RWPE2 (cell line): ENCODE data around the gene UBR2.

ENCODE experiments used
- ATAC-seq: fragments of 200-7000 bp; cut with Tn5 transposase; 3 replicates; pipeline ENCODE4 v1.9.1; 2021; ENCODE audit warnings: low read depth
- DNase-seq: peaks from one replicate; pipeline ENCODE4 v3.0.0-alpha.2; 2020; ENCODE audit warnings: low spot score
- H3K27ac ChIP-seq: fragments of 450-650 bp; 2 replicates; pipeline ENCODE4 v1.5.1; 2017; ENCODE audit warnings: mild to moderate bottlenecking; ENCODE audit not compliant: poor library complexity, severe bottlenecking
- H3K27me3 ChIP-seq: fragments of 250-450 bp; sonication (Bioruptor Pico); 2 replicates; pipeline ENCODE4 v1.5.1; 2021; ENCODE audit warnings: mild to moderate bottlenecking, moderate library complexity; ENCODE audit not compliant: insufficient read depth, poor library complexity, severe bottlenecking
- H3K36me3 ChIP-seq: fragments of 250-450 bp; sonication (Bioruptor Pico); 2 replicates; pipeline ENCODE4 v1.5.1; 2020; ENCODE audit warnings: low read depth, mild to moderate bottlenecking, moderate library complexity
- H3K4me1 ChIP-seq: fragments of 250-450 bp; sonication (Bioruptor Pico); 2 replicates; pipeline ENCODE4 v1.5.1; 2021; ENCODE audit warnings: mild to moderate bottlenecking, moderate library complexity; ENCODE audit not compliant: insufficient read depth, poor library complexity, severe bottlenecking
- H3K4me3 ChIP-seq: fragments of 250-450 bp; sonication (Bioruptor Pico); 2 replicates; pipeline ENCODE4 v1.5.1; 2021; ENCODE audit warnings: mild to moderate bottlenecking, moderate library complexity; ENCODE audit not compliant: severe bottlenecking
- H3K9me3 ChIP-seq: fragments of 250-450 bp; sonication (Bioruptor Pico); 2 replicates; pipeline ENCODE4 v1.5.1; 2021; ENCODE audit warnings: mild to moderate bottlenecking, moderate library complexity; ENCODE audit not compliant: severe bottlenecking
- TF ChIP-seq, protein P1 (sequence below): fragments of 450-650 bp; IDR thresholded peaks from one replicate; pipeline ENCODE4 v1.5.1; 2017; ENCODE audit warnings: mild to moderate bottlenecking, moderate library complexity; ENCODE audit not compliant: poor library complexity, severe bottlenecking

UBR2 gene

GRCh38 chr6:42627674-42628073 is 63.8 kb downstream of the UBR2 start:
- H3K9me3 ChIP-seq = no peaks in the 10 kb centered on the region
- no peak overlapping the region for H3K27ac ChIP-seq
- TF ChIP-seq, protein P1, sequence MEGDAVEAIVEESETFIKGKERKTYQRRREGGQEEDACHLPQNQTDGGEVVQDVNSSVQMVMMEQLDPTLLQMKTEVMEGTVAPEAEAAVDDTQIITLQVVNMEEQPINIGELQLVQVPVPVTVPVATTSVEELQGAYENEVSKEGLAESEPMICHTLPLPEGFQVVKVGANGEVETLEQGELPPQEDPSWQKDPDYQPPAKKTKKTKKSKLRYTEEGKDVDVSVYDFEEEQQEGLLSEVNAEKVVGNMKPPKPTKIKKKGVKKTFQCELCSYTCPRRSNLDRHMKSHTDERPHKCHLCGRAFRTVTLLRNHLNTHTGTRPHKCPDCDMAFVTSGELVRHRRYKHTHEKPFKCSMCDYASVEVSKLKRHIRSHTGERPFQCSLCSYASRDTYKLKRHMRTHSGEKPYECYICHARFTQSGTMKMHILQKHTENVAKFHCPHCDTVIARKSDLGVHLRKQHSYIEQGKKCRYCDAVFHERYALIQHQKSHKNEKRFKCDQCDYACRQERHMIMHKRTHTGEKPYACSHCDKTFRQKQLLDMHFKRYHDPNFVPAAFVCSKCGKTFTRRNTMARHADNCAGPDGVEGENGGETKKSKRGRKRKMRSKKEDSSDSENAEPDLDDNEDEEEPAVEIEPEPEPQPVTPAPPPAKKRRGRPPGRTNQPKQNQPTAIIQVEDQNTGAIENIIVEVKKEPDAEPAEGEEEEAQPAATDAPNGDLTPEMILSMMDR = no peak
- DNase-seq (no peak), ATAC-seq (no peak)
- no peak overlapping the region for H3K4me3 ChIP-seq
- peaks cover 32% of the 10 kb centered on the region for H3K36me3 ChIP-seq
- no peaks in the 10 kb centered on the region for H3K27me3 ChIP-seq
- H3K4me1 ChIP-seq = no peaks in the 10 kb centered on the region

- TF ChIP-seq, protein P1 = no peak
- DNase-seq = no peak
- no peaks in the 10 kb centered on the region for H3K4me1 ChIP-seq
- no peak overlapping the region for H3K27ac ChIP-seq
- peaks cover 39% of the 10 kb centered on the region for H3K36me3 ChIP-seq
- H3K27me3 ChIP-seq = no peaks in the 10 kb centered on the region
- H3K9me3 ChIP-seq = no peaks in the 10 kb centered on the region
- no peak overlapping the region for H3K4me3 ChIP-seq
- ATAC-seq = no peak
These were observed 64.8 kb downstream of the UBR2 start for GRCh38 chr6:42628604-42629003.

- Histone ChIP-seq H3K27ac (no peak overlapping the region), H3K4me1 (no peaks in the 10 kb centered on the region), H3K27me3 (no peaks in the 10 kb centered on the region), H3K36me3 (peaks cover 51% of the 10 kb centered on the region), H3K4me3 (no peak overlapping the region), H3K9me3 (no peaks in the 10 kb centered on the region)
- TF ChIP-seq, protein P1 = no peak
- DNase-seq = no peak
- ATAC-seq = no peak
These were observed 66.0 kb downstream of the UBR2 start for GRCh38 chr6:42629845-42630244.

GRCh38 chr6:42637681-42638080 is 73.9 kb downstream of the UBR2 start:
- DNase-seq = no peak
- H3K4me3 ChIP-seq = no peak overlapping the region
- H3K4me1 ChIP-seq = no peaks in the 10 kb centered on the region
- TF ChIP-seq, protein P1 = no peak
- no peaks in the 10 kb centered on the region for H3K9me3 ChIP-seq
- H3K27ac ChIP-seq = no peak overlapping the region
- H3K36me3 ChIP-seq = peaks cover 86% of the 10 kb centered on the region
- no peaks in the 10 kb centered on the region for H3K27me3 ChIP-seq
- no peak for ATAC-seq

- no peaks in the 10 kb centered on the region for H3K9me3 ChIP-seq
- no peaks in the 10 kb centered on the region for H3K4me1 ChIP-seq
- no peaks in the 10 kb centered on the region for H3K27me3 ChIP-seq
- peaks cover 83% of the 10 kb centered on the region for H3K36me3 ChIP-seq
- H3K27ac ChIP-seq = no peak overlapping the region
- TF ChIP-seq, protein P1 = no peak
- no peak for ATAC-seq
- H3K4me3 ChIP-seq = no peak overlapping the region
- DNase-seq = no peak
These were observed 79.0 kb downstream of the UBR2 start for GRCh38 chr6:42642794-42643193.
